ENCODE results near the gene PLEKHA7.

DNA sequence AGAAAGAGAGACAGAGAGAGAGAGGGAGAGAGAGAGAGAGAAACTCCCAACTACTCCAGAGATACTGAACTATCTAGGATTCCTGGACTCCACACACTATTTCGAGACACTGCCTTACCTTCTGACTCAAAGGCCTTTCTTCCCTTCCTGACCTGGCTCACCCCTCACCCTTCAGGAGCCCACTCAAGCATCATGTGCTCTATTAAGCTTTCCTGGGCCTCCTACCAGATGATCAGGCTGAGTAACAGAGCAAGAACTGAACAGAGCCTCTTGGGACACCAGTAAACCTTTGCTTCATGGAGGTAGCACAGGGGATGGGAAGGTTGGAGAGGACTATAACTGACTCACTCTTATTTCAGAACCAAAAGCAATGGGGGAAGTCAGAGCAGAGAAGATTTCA is 31.4 kb downstream of the PLEKHA7 start:
- no peak for TF ChIP-seq EZH2phosphoT487 (IDR thresholded peaks at IDR 0.05; ENCODE audit: borderline replicate concordance, low read depth, low read length)
- no peak for TF ChIP-seq CTCF (conservative IDR thresholded peaks at IDR 0.05; ENCODE audit: low read length)
